COLO668 (cell line): Measurements from ENCODE around the gene TPST2.

Experiments
- DNase-seq: peaks from one replicate; lab custom pipeline; 2025; ENCODE audit not compliant: unreplicated experiment; lab: John Stamatoyannopoulos, UW

Gene TPST2

GRCh38 chr22:26610996-26611395 lies 21.1 kb upstream of the TPST2 start:
- DNase-seq = no peak

GRCh38 chr22:26610072-26610958 lies 20.4 kb upstream of the TPST2 start:
- no peak for DNase-seq

DNA sequence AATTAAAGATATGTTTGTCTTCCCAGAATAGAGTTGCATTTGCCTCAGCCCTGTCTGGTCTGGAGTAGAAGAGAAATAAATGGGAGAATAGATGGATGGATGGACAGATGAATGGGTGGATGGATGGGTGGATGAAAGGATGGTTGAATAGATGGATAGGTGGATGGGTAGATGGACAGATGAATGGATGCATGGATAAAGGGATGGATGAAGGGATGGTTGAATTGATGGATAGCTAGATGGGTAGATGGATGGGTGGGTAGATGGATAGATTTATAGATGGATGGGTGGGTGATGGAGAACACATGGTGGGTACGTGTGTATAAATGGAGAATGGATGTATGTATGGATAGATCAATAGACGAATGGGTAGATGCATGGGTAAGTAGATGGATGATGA lies 19.4 kb upstream of the TPST2 start:
- DNase-seq = no peak

DNA sequence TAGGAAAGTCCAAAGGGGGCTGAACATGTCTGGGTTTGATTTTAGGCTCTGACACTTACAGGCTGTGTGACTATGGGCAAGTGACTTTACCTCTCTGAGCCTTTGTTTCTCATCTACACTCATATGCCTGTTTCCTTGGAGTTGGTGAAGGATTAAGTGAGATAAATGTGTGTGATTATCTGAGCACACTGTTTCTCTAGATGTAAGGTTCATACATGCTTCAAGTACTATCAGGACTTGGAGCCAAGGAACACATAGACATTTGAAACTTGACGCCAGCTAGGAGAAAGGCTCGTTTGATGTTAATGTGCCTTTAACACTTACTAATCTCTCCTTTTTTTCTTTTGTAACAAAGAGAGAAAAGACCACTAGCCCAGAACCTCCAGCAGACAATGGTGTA lies 18.2 kb upstream of the TPST2 start:
- no peak for DNase-seq

GRCh38 chr22:26606611-26607010 lies 16.7 kb upstream of the TPST2 start:
- DNase-seq = no peak

- DNase-seq = no peak
Measured at GRCh38 chr22:26604368-26604767, 14.4 kb upstream of the TPST2 start.

DNA sequence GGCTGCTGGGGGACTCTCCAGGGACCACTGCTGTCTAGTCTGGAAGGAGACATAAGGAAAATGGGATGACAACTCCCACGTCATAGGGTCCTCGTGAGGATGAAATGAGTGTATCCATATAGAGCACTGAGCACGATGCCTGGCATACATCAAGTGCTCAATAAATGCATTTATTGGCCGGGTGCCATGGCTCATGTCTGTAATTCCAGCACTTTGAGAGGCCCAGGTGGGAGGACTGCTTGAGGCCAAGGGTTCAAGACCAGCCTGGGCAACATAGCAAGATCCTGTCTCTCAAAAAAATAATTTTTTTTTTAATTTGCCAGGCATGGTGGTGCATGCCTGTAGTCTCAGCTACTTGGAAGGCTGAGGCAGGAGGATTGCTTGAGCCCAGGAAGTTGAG lies 12.2 kb upstream of the TPST2 start:
- no peak for DNase-seq

- DNase-seq = no peak
Measured at GRCh38 chr22:26601726-26602125, 11.8 kb upstream of the TPST2 start.

DNA sequence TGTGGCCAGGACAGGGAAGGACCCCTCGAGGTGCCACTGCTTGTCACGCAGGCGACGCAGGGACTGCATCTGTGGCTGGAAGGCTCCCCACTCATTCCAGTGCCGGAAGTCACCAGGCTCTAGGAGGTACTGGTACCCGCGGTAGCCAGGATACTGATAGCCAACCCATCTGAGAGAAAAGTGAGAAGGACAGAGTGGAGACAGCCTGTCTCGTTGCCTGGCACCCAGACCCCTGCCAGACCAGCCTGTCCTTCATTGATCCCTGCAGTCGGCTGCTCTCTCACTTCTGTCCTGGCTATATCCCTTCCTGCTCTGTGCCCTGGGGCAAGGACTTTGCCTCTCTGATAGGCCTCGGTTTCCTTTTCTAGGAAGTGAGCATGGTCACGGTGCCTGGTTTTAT lies 9.6 kb upstream of the TPST2 start:
- DNase-seq = peak; percentile 61

DNA sequence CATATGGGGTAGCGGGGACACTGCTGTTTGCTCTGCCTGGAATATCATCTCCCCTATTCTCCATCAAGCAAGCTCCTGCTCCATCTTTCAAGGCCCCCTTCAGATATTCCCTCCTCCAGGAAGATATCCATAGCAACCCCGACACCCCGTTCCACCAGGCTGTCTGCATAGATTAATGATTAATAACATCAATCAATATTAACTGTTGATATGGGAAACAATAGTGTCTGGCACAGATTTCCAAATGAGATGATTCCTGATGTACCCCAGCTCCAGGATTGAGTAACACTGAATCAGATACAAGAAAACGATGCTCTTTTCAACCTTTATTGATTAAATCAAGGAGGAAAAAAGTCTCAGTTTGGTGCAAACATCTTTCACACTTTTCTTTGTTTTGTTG lies 7.5 kb upstream of the TPST2 start:
- DNase-seq = no peak

DNA sequence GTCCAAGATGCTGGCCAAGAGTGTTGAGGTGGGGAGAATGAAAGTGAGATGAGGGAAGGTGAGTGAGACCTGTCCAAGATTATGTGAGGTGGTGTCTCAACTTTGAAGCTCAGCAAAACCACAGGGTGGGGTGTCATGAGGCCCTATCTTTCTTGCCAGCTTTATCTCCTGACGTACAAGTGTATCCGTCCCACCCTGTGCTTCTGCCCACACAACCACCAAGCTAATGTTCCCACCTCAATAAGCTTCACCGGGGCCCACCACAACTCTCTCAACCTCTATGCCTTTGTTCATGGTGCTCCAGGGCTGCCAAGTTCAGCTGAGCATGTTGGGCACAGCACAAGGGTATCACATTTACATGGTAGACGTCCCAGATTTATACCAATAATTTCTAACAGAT lies 7.1 kb upstream of the TPST2 start:
- DNase-seq = no peak

GRCh38 chr22:26593763-26594162 lies 3.8 kb upstream of the TPST2 start:
- DNase-seq = no peak

GRCh38 chr22:26592421-26592891 lies 2.5 kb upstream of the TPST2 start:
- peak; percentile 54 for DNase-seq

GRCh38 chr22:26589367-26589844 lies 526 bp downstream of the TPST2 start:
- peak; percentile 23 for DNase-seq

GRCh38 chr22:26588729-26589366 lies 1.1 kb downstream of the TPST2 start:
- DNase-seq = no peak

DNA sequence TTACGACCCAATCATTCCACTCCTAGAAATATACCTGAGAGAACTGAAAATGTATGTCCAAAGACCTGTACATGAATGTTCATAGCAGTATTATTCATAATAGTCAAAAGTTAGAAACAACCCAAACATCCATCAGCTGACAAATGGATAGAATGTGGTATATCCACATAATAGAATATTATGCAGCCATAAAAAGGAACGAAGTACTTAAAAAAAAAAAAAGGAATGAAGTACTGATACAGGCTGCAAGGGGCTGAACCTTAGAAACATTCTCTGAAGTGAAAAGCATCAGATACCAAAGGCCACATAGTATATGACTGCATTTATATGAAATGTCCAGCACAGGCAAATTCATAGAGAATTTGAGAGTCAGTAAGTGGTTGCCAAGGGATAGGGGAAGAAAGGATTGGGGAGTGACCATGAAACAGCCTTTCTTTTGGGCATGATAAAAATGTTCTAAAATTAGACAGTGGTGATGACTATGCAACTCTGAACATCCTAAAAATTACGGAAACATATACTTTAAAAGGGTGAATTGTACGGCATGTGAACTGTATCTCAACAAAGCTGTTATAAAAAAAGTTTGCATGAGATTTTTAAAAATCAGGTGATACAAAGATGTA lies 1.8 kb downstream of the TPST2 start:
- DNase-seq = no peak

- no peak for DNase-seq
Measured at GRCh38 chr22:26586556-26587325, 3.2 kb downstream of the TPST2 start.

DNA sequence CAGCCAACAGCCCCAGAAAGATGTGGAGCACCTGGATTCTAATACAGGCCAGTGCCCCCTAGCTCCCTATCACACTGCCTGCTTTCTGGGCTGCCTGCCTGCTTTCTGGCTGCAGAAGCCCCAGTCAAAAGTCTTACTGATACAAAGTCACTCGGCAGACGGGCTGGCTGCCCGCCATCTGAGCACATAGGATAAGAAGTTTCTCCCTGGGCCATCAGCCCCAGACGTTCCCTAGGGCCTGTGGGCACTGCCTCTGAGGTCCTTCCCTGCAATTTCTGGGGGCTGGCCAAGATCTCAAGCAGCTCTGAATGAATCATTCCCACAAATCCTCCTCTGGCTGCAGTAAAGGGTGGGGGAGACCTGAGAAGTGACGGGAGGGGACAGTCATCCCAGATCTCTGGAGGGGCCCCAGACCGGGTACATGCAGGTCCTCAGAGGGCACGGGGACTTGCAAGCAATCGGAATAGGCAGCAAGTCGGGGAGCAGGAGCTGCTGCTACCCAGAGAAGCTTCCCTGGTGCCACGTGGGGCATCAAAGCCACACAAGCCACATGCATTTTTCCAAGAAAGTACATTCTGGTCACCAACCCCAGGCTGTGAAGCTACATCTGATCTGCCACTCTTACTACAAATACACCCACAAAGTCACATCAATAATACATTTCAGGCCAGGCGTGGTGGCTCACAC lies 4.7 kb downstream of the TPST2 start:
- no peak for DNase-seq

DNA sequence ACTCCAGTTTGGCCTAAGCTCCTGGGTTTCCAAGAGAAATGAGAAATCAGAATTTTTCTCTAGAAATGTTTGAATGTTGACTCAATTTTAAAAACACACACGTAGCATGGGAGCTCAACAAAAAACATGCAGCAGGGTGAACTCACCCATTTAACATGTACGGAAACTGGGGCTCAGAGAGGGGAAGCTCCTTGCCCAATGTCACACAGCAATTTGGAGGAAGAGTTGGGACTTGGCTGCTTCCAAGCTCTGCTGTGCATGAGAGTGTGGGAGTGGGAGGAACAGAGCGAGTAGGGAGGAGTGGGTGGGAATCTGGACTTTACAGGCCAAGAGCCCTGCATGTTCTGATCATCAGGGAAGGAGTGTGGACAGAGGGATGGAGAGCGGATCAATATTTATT lies 5.9 kb downstream of the TPST2 start:
- no peak for DNase-seq

GRCh38 chr22:26581633-26582168 lies 8.2 kb downstream of the TPST2 start:
- DNase-seq = no peak
